Measurements from ENCODE around the gene SNIP1.

DNA sequence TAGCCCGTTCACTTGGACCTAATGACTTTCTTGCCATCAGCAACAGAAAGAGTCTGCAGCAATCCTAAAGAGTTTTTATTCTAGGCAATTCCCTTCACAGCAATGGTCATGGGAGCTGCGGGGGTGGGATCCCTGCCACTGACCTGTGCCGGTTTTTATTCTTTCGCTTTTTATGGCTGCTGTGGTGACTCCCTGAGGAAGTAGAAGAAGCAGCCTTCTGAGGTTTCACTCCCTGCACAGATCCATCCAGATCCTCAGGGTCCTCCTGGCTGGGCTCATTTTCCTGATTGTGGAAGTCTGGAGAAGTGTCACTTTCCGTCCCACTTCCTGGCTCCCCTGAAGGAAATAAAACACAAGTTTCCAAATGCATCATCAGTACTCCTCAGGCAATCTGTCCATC lies 52.4 kb downstream of the SNIP1 start:
- TF ChIP-seq, protein P1, sequence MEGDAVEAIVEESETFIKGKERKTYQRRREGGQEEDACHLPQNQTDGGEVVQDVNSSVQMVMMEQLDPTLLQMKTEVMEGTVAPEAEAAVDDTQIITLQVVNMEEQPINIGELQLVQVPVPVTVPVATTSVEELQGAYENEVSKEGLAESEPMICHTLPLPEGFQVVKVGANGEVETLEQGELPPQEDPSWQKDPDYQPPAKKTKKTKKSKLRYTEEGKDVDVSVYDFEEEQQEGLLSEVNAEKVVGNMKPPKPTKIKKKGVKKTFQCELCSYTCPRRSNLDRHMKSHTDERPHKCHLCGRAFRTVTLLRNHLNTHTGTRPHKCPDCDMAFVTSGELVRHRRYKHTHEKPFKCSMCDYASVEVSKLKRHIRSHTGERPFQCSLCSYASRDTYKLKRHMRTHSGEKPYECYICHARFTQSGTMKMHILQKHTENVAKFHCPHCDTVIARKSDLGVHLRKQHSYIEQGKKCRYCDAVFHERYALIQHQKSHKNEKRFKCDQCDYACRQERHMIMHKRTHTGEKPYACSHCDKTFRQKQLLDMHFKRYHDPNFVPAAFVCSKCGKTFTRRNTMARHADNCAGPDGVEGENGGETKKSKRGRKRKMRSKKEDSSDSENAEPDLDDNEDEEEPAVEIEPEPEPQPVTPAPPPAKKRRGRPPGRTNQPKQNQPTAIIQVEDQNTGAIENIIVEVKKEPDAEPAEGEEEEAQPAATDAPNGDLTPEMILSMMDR (IDR thresholded peaks at IDR 0.05; ENCODE audit: low read depth, low read length): no peak
- TF ChIP-seq EZH2phosphoT487 (IDR thresholded peaks at IDR 0.05; ENCODE audit: low read depth): no peak

Data from OCI-LY3 (cell line).